NCI-H128 (cell line): ENCODE data around the gene PNMA5.

Experiments
- DNase-seq: peaks from one replicate; lab custom pipeline; 2025; ENCODE audit not compliant: unreplicated experiment; lab: John Stamatoyannopoulos, UW

PNMA5 gene

GRCh38 chrX:152958524-152959465 is 35.1 kb downstream of the PNMA5 start:
- peak; percentile 77 for DNase-seq

DNA sequence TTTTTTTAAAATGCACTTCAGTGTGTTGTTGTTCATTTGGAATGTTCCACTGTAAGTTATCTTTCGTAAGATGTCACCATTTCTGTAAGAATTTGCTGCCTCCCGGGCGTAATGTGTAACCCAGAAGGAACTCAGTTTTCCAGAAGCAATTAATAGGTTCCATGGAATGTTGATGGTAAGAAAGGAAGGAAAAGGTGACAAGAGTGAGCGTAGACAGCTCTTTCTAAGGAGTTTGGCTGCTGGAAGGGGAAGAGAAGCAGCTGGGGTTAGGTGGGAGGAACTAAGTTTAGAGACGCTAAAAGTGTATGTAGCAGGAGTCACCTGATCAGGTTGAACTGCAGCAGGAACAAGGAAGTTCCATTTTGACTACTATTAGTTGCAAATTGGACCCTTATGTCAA is 35.9 kb downstream of the PNMA5 start:
- DNase-seq, result no peak

DNA sequence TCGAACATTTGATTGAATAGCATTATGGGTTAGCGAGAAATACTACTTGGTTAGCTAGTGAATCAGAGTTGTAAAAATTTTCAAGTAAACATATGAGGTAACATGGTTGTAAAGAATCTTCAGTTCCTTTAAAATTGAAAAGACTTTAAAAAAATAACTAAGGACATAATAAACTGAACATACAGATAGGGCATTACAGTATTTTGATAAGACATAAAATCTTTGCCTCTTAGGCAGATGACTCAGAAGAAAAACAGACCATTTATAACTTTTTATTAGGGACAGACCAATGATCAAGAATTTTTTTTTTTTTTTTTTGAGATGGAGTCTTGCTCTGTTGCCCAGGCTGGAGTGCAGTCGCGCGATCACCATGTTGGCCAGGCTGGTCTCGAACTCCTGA is 43.1 kb downstream of the PNMA5 start:
- DNase-seq, result no peak

GRCh38 chrX:152949114-152949513 is 44.8 kb downstream of the PNMA5 start:
- DNase-seq, result no peak

- no peak for DNase-seq
Observed at GRCh38 chrX:152946681-152947080, 47.2 kb downstream of the PNMA5 start.

GRCh38 chrX:152945021-152945979 is 48.6 kb downstream of the PNMA5 start:
- no peak for DNase-seq

DNA sequence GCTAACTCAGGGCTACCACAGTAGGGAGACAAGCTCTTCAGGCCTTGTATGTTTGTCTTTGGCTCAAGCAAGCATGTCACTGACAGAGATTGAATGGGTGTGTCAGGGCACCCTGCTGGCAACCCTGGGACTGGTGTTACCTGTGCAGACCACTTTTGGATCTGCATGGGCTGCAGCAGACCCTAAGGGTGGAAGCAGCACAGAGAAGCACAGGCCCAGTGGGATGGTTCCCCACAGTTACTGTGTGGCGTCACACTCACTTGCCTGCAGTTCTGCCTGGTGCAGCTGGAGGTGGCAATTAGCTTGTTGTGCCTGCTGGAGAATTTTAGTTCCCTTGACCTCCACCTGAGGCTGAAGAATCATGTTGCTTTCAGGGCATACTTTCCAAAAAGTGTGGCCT is 50.1 kb downstream of the PNMA5 start:
- DNase-seq, result no peak

- no peak for DNase-seq
Observed at GRCh38 chrX:152942077-152942442, 51.9 kb downstream of the PNMA5 start.

GRCh38 chrX:152941328-152942076 is 52.4 kb downstream of the PNMA5 start:
- DNase-seq, result peak; percentile 86
